Measurements from ENCODE around the gene UAP1L1. TPM values are rescaled to one million over a fixed set of nuclear protein-coding genes. Genes with fewer than 3 reads are reported as not detected.

Gene UAP1L1
- total and polyA plus RNA-seq, 2 of the 4 experiments (the other 2 are of a cell fraction), result 2.3 to 9.8 TPM

DNA sequence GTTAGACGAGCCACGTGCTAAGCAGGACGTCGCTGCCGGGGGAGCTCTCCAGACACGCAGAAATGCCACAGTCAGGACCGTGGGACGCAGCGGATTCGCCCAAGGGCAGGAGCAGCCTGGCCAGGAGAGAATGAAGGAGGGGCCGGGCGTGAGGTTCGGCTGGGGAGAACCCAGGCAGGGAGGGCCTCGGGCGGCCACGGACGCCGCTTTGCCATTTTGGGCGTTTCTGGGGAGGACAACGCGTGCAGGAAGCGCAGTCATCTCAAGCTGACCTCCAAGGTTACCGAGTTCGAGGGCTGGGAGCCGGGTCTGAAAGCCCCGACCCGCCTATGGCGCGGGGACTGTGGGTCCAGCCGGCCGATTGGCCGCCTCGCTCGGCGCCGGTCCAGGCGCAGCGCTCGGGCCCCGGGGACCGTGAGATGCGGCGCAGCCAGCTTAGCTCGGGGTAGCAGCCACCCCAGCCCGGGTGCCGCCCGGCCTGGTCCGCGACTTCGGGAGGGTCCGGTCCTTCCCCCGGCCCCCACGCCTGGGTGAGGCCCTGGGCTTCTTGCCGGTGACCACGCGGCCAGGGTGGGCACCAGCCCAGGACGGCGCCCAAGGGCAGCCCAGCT is 8.7 kb downstream of the UAP1L1 start:
- peak overlapping the region; percentile 46 for H3K27ac ChIP-seq (ENCODE audit: insufficient read depth, low read length)
- H3K4me3 ChIP-seq (ENCODE audit: insufficient read depth, low read depth, low read length), result peak overlapping the region; percentile 29
- no peak overlapping the region for H2BK15ac ChIP-seq (ENCODE audit: low read depth, low read length)
- peak overlapping the region; percentile 31; the same call in 1 of the 2 replicates for H4K5ac ChIP-seq (ENCODE audit: low read depth, low read length)
- peak overlapping the region; percentile 72 for H2BK120ac ChIP-seq (ENCODE audit: low read depth, low read length)
- no peaks in the 10 kb centered on the region for H3K9me3 ChIP-seq (ENCODE audit: control insufficient read depth, insufficient read depth, low read length)
- H3K56ac ChIP-seq (ENCODE audit: extremely low read depth, insufficient read depth, low read length), result peak overlapping the region; percentile 58
- H2AK9ac ChIP-seq (replicated peaks; ENCODE audit: low read depth, low read length, poor library complexity), result peak overlapping the region; percentile 98
- H3K4ac ChIP-seq (ENCODE audit: low read depth, low read length), result peak overlapping the region; percentile 87
- peaks cover 6% of the 10 kb centered on the region for H3K9me1 ChIP-seq (ENCODE audit: insufficient read depth, low read length)
- H3K36me3 ChIP-seq (ENCODE audit: control insufficient read depth, insufficient read depth, low read length), result peaks cover 12% of the 10 kb centered on the region; the same call in 1 of the 2 replicates
- H3K4me1 ChIP-seq (ENCODE audit: control insufficient read depth, insufficient read depth, low read length), result peaks cover 15% of the 10 kb centered on the region
- ATAC-seq (ENCODE audit: low read depth) (peak; percentile 7), DNase-seq (no peak)
- peaks cover 25 to 40% of the 10 kb centered on the region in 2 experiments for H3K79me1 ChIP-seq (ENCODE audit: low read depth in 1 of 2, low read length in 2 of 2)
- dilution Hi-C loops (cut with HindIII; ENCODE audit: low sequenced_read_pairs, unreplicated experiment) (no loop called here), in situ Hi-C loops (cut with MboI; ENCODE audit: low sequenced_read_pairs) (no loop called here), intact Hi-C loops (cut with micrococcal nuclease) (loop anchor here (1.0 kb wide), 1 partner anchor 16 kb away; the partner anchor contains the start of gene SAPCD2)
- H3K18ac ChIP-seq (ENCODE audit: low read depth, low read length), result no peak overlapping the region
- no peaks in the 10 kb centered on the region for H4K20me1 ChIP-seq (ENCODE audit: insufficient read depth, low read length)
- no TSS peak for BruUV-seq (replicated peaks)
- H4K91ac ChIP-seq (ENCODE audit: insufficient read depth, low read depth, low read length), result peak overlapping the region; percentile 73
- POLR2A ChIA-PET (ENCODE audit: unreplicated experiment), result interaction anchor here (0.6 kb wide), 1 partner anchor 9 kb away, joined by 4 read pairs; no protein-coding TSS in a partner anchor
- peak overlapping the region; percentile 68 for H2BK5ac ChIP-seq (ENCODE audit: low read depth, low read length, poor library complexity, severe bottlenecking)
- H2AK5ac ChIP-seq (ENCODE audit: low read depth, low read length), result peak overlapping the region; percentile 93
- H4K8ac ChIP-seq (ENCODE audit: low read depth in 2 of 2, low read length in 2 of 2), result peak overlapping the region; percentile 67 to 98
- H3K27me3 ChIP-seq (ENCODE audit: control insufficient read depth, insufficient read depth, low read length), result no peaks in the 10 kb centered on the region
- H3K9ac ChIP-seq (ENCODE audit: low read depth, low read length), result peak overlapping the region; percentile 68
- H3K4me2 ChIP-seq (ENCODE audit: low read depth, low read length), result peak overlapping the region; percentile 52
- 7% methylated on average over 41 of the region's 58 CpGs; no CpG with 5 or more reads in 1 of the 2 experiments for WGBS, 2 experiments (ENCODE audit: extremely low coverage in 2 of 2, insufficient read length in 1 of 2)
- H3K23ac ChIP-seq (ENCODE audit: low read depth, low read length), result peak overlapping the region; percentile 30; the same call in 1 of the 2 replicates
- H2BK20ac ChIP-seq (ENCODE audit: low read depth, low read length), result no peak overlapping the region
- H3K14ac ChIP-seq (replicated peaks; ENCODE audit: low read depth, low read length), result peak overlapping the region; percentile 24
- CTCF ChIA-PET, result interaction anchor here (0.9 to 1.0 kb wide), 3 partner anchors 19 to 39 kb away, joined by 3 to 4 read pairs (median 4); no protein-coding TSS in a partner anchor
- H2AFZ ChIP-seq (replicated peaks; ENCODE audit: low read length, poor library complexity), result peak overlapping the region; percentile 90
- TF ChIP-seq CEBPB (IDR thresholded peaks at IDR 0.05; ENCODE audit: low read depth, low read length) (no peak), FOS (IDR thresholded peaks at IDR 0.05; ENCODE audit: low read depth, low read length) (no peak), NFE2L2 (IDR thresholded peaks at IDR 0.05; ENCODE audit: low read depth, low read length) (no peak), MAFK (IDR thresholded peaks at IDR 0.05; ENCODE audit: low read depth, low read length) (no peak), SMC3 (IDR thresholded peaks at IDR 0.05; ENCODE audit: low read depth, low read length) (no peak), RFX5 (IDR thresholded peaks at IDR 0.05; ENCODE audit: low read depth, low read length) (no peak), RAD21 (IDR thresholded peaks at IDR 0.05; ENCODE audit: low read length) (no peak), CHD1 (IDR thresholded peaks at IDR 0.05; ENCODE audit: low read depth, low read length) (no peak; the same call in 1 of the 2 replicates), MAZ (IDR thresholded peaks at IDR 0.05; ENCODE audit: borderline replicate concordance, low read depth, low read length) (no peak), MXI1 (IDR thresholded peaks at IDR 0.05; ENCODE audit: borderline replicate concordance, low read depth, low read length) (no peak), RCOR1 (IDR thresholded peaks at IDR 0.05; ENCODE audit: insufficient replicate concordance, low read length) (no peak), POLR2A (IDR thresholded peaks at IDR 0.05; ENCODE audit: low read depth, low read length) (no peak), BHLHE40 (IDR thresholded peaks at IDR 0.05; ENCODE audit: low read depth, low read length) (no peak)
- TF ChIP-seq, protein P1, sequence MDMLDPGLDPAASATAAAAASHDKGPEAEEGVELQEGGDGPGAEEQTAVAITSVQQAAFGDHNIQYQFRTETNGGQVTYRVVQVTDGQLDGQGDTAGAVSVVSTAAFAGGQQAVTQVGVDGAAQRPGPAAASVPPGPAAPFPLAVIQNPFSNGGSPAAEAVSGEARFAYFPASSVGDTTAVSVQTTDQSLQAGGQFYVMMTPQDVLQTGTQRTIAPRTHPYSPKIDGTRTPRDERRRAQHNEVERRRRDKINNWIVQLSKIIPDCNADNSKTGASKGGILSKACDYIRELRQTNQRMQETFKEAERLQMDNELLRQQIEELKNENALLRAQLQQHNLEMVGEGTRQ (IDR thresholded peaks at IDR 0.05; ENCODE audit: low read depth, low read length), result no peak
- TF ChIP-seq, protein P2, sequence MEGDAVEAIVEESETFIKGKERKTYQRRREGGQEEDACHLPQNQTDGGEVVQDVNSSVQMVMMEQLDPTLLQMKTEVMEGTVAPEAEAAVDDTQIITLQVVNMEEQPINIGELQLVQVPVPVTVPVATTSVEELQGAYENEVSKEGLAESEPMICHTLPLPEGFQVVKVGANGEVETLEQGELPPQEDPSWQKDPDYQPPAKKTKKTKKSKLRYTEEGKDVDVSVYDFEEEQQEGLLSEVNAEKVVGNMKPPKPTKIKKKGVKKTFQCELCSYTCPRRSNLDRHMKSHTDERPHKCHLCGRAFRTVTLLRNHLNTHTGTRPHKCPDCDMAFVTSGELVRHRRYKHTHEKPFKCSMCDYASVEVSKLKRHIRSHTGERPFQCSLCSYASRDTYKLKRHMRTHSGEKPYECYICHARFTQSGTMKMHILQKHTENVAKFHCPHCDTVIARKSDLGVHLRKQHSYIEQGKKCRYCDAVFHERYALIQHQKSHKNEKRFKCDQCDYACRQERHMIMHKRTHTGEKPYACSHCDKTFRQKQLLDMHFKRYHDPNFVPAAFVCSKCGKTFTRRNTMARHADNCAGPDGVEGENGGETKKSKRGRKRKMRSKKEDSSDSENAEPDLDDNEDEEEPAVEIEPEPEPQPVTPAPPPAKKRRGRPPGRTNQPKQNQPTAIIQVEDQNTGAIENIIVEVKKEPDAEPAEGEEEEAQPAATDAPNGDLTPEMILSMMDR (conservative IDR thresholded peaks at IDR 0.05; ENCODE audit: low read depth, low read length), result no peak
